Fibroblast of skin of right quadriceps (primary cell): Measurements from ENCODE around the gene SLC10A6.

Experiments used
- DNase-seq: peaks from one replicate; pipeline ENCODE4 v3.0.0-alpha.2; 2013

SLC10A6 gene

DNA sequence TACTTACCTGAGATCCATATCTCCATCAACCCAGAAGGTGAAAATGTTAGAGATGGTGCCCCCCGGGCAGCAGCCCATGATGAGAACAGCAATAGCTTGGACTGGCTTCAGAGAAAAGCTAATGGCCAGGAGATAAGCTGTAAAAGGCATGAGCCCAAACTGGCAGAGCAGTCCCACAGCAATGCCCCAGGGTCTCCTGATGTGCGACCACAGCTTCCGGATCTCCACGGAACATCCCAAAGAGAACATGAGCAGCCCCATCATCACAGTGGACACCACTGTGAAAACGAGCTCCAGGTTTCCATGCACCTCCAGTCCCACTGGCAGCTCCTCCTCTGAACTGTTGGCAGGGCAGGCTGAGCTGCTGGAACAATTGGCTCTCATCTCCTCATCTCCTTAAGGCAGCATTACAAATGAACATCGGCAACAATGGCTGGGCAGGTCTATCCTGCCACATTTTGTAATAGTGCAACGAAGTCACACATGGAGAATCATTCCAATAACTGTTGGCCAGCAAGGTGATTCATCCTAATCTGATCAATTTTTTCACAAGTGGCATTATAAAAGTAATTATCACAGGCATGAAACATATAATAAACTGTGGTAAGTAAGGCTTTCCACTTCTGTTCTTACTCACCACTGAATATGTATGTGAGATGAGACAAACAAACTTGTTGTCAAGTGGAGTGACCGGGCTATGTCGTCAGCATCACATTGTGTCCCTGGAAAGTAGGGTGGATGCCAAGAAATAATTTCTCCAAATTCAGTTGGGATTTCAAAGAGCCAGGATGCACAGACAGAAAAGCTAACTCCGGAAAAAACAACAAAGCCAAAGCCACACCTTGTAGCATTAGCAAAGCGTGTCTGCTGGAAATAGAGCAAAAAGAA lies at the start of gene SLC10A6:
TSS of gene SLC10A6 (minus strand) at position 653 of the 888 bp plus-strand sequence. CDS start at position 384, 269 bp downstream.
- DNase-seq: no peak

DNA sequence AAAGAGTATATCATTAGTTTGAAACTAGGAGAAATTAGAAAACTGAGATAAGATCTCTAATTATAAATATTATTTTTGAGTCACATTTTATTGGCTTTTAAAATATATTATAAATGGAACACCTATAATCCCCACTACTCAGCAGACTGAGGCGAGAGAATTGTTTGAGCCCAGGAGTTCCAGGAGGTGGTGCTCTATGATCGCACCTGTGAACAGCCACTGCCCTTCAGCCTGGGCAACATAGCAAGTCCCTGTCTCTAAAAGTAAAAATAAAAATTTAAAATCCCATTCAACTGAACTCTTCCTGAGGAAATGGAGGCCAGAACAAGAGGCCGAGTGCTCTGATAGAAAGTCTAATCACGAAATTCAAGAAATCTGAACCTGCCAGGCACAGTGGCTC lies 49.4 kb upstream of the SLC10A6 start:
- DNase-seq: no peak

DNA sequence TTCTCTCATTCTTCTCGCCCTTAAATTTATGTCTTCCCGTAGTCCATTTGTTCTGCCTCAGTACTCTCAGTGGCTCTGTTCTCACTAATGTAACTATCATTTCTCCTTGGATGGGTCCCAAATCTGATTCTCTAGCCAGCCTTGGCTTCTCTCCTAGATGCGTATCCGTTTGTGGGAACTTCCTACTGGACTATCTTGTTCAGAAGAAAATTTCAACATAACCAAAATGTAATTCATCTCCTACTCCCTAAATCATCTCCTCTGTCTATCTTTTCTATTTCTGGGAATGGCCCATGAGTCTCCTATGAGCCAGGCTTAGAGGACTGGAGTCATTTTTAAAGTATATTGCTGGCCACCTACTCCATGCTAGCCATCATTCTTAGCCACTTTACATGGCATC lies 47.4 kb upstream of the SLC10A6 start:
- DNase-seq: peak; percentile 24

GRCh38 chr4:86895692-86896488 lies 46.7 kb upstream of the SLC10A6 start:
- DNase-seq: peak; percentile 78

DNA sequence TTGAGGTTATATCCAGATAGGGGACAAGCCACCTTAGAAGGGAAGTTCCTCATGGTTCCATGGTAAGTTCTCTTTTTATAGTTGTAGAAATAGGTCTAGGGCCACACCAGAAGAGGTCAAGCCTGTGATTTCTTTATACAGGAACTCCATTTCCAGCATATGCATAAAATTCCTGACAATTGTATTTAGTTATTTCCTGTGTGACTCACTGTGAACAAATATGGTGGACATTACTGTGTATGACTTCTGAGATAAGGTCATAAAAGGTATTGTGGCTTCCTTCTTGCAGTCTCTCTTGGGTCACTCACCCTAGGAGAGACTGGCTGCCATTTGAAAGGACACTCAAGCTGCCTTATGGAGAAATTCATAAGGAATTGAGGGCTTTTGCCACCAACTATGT lies 45.3 kb upstream of the SLC10A6 start:
- peak; percentile 50 for DNase-seq

- no peak for DNase-seq
Observed at GRCh38 chr4:86893136-86893535, 44.0 kb upstream of the SLC10A6 start.

- no peak for DNase-seq
Observed at GRCh38 chr4:86892636-86892960, 43.4 kb upstream of the SLC10A6 start.

GRCh38 chr4:86891762-86892635 lies 42.8 kb upstream of the SLC10A6 start, which contains the start of gene C4orf36:
C4orf36 (minus strand) TSS chr4:86892422; CDS start chr4:86891520, 902 bp downstream.
- peak; percentile 59 for DNase-seq

GRCh38 chr4:86890790-86891189 lies 41.6 kb upstream of the SLC10A6 start:
- no peak for DNase-seq

DNA sequence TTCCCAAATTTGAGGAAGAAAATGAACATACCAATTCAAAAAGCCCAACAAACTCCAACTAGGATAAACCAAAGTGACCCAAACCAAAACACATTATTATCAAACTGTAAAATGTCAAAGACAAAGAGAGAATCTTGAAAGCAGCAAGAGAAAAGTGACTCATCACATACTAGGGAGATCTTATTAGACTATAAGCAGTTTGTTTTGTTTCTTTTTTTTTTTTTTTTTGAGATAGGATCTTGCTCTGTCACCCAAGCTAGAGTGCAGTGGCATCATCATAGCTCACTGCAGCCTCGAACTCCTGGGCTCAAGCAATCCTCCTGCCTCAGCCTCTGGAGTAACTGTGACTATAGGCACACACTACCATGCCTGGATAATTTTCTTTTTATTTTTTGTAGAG lies 30.5 kb upstream of the SLC10A6 start:
- no peak for DNase-seq

DNA sequence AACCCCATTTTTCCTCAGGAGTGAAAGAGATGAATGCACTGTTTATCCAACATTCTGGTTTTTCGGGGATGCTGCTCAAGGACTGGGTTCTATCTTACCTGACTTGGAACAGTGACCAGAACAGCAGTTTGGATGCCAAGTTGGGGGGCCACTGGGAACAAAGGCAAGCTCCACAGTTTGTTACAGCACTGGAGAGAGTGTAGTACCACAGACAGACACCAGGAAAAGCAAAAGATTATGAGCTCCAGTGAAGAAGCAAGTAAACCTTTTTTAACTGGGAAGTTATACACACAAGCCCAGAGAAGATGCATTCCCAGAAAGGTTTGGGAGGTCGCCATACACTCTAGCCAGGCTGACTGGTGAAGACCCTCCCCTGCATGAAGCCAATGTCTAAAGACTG lies 29.5 kb upstream of the SLC10A6 start:
- no peak for DNase-seq

- DNase-seq: no peak
Observed at GRCh38 chr4:86876894-86877685, 27.9 kb upstream of the SLC10A6 start.

DNA sequence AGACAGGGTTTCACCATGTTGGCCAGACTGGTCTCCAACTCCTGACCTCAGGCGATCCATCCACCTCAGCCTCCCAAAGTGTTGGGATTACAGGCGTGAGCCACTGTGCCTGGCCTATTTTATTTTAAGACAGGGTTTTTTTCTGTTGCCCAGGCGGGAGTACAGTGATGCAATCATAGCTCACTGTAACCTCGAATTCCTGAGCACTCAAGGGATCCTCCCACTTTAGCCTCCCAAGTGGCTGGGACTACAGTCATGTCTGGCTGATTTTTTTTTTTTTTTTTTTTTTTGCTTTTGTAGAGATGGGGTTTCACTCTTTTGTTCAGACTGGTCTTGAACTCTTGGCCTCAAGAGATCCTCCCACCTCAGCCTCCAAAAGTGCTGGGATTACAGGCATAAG lies 26.3 kb upstream of the SLC10A6 start:
- DNase-seq: peak; percentile 33

DNA sequence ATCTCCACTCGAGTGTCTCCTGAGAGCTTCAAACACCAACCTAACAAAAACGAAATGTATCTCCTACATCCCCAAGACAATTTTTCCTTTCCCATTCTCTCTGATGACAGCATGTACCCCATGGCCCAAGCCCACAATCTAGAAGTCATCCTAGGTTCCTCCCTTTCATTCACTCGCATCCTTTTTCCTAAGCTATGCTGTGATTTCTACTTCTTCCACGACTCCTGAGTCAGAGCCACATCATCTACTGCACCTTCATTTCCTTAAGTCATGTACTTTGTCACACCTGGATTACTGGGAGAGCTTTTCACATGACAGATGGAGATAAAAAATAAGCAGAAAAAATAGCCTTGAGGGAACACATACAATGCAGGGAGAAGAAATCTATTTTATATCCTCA lies 23.0 kb upstream of the SLC10A6 start:
- DNase-seq: no peak

GRCh38 chr4:86870442-86871069 lies 21.4 kb upstream of the SLC10A6 start:
- DNase-seq: no peak

DNA sequence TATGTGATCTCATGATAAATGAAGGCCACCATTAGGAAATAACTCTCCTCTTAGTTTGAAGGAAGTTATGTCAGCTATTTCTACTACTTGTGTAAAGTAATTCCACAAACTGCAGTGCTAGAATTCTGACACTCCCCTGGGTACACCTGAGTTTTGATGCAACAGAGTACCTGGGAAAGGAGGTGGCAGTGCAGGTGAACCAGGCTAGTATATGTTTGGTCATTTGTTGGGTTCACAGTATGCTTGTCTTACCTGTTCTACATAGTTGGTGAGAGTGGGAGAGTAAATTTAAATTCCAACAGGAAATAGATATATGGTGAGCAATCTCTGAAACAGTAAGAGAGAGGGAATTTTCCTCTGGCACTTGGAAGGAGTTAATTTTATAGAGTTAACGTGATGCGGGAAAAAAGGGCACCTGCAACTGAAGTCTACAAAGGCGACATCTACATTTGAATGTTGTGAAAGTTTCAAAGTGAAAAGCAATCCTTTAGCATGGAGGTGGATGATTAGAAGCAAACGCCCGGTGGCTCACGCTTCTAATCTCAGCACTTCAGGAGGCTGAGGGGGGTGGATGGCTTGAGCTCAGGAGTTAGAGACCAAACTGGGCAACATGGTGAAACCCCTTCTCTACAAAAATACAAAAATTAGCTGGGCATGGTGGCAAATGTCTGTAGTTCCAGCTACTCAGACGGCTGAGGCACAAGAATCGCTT lies 8.3 kb upstream of the SLC10A6 start:
- DNase-seq: no peak

DNA sequence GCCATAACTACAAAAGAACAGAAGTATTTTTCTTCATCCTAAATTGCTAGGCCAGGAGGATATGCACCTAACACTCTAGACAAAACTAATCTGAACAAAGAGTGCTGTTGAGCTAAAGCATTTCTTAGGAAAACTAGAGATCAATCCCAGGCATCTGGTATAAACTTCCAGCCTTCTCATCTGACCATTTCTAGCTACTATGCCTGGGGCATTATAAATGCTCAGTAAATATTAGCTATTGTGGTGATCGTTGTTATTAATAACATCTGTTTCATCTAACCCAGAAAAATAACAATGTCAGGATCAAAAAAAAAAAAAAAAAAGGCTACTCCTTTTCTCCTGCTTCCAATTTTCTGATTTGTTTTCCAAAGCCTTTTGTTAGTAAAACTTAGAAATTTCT lies 7.7 kb upstream of the SLC10A6 start:
- no peak for DNase-seq

DNA sequence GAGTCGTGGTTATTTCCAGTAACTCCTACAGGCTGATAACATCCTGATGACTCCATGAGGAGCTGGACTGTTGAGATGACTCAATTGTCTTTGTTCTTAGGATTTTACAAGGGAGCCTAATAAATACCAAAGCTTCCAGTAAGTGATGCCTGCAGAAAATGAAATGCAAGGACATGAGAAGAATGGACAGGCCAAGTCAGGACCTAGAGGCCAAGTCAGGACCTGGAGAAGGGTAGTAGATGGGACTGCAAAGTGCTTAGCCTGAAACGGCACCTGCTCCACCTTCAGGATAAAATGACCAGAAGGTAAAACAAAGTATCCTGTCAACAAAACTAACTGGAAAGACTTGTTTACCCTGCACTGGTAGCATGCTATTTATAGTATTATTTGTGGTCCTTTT lies 6.4 kb upstream of the SLC10A6 start:
- DNase-seq: peak; percentile 75

GRCh38 chr4:86853209-86853608 lies 4.0 kb upstream of the SLC10A6 start:
- no peak for DNase-seq

- DNase-seq: peak; percentile 74
Observed at GRCh38 chr4:86848136-86848535, 1.0 kb downstream of the SLC10A6 start.

DNA sequence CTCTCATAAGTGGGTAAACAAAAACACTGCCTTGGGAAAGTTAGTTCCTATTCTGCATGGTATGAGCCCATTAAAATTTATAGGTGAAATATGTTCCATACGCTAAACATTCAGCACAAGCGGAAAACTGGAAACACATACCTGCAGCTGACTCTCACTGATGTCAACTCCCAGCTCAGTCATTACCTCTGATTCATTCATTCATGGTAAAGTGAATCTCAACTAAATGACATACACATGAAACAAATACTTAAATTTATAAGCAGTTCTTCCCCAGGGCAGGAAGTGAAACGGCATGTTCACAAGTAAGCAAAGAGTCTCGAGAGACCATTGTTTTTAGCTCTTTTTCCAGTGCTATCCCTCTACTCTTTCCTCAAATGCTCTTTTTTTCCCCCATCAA lies 1.6 kb downstream of the SLC10A6 start:
- no peak for DNase-seq
